K562 (cell line): ENCODE measurements around the gene SGPP2. TPM values are rescaled to one million over a fixed set of nuclear protein-coding genes. Genes with fewer than 3 reads are reported as not detected.

Source experiments
- ATAC-seq: fragments of 200-7000 bp; cut with Tn5 transposase; 3 replicates; pipeline ENCODE4 v1.9.1; 2020; ENCODE audit warnings: moderate library complexity
- BruUV-seq: library from RNA; stranded (reverse); fragments of 400-500 nt; replicated peaks from 2 replicates; lab custom pipeline; 2021; lab: Mats Ljungman, UMichigan
- CTCF ChIA-PET: fragments of 300-600 bp; formaldehyde crosslinking; extraction: SDS; loops from one replicate; lab custom pipeline; 2021; ENCODE audit warnings: low intra/inter-chr PET ratio; lab: Yijun Ruan, JAX
- POLR2A ChIA-PET: fragments of 300-600, 350-650 bp; sonication (Branson Sonifier 250); formaldehyde crosslinking; extraction: SDS; loops from one replicate; lab custom pipeline; 2021; ENCODE audit warnings: antibody characterized with exemption, inconsistent platforms; lab: Yijun Ruan, JAX
- DNase-seq, 4 experiments: peaks; one replicate each; pipeline versions ENCODE4 v3.0.0 to v3.0.0-alpha.2; 2011 to 2018; ENCODE audit warnings: low spot score in 3 of 4, mixed read lengths in 3 of 4; ENCODE audit errors: extremely low read depth in 1 of 4
- FAIRE-seq: peaks from 2 replicates; lab custom pipeline; 2011; peaks lifted over from hg19 to GRCh38; lab: Jason Lieb, UNC
- H2AFZ ChIP-seq: 2 replicates; pipeline ENCODE4 v1.6.0; 2011; ENCODE audit warnings: low read depth, low read length, control low read depth, inconsistent platforms
- H3K27ac ChIP-seq: fragments of 200-600 bp; 3 replicates; pipeline ENCODE4 v1.8.0; 2011; ENCODE audit warnings: low read depth, mild to moderate bottlenecking, control low read depth, inconsistent platforms, low read length, moderate library complexity, mixed read lengths; ENCODE audit errors: extremely low read depth
- H3K27me3 ChIP-seq, 2 experiments: fragments of 300-600 bp in 1 of 2; 2 replicates in 1 of 2; 3 replicates in 1 of 2; pipeline versions ENCODE4 v1.6.0 to v1.8.0; 2011; ENCODE audit warnings: inconsistent platforms in 2 of 2, low read length in 2 of 2, mild to moderate bottlenecking in 1 of 2, mixed read lengths in 1 of 2, moderate library complexity in 1 of 2; ENCODE audit not compliant: control insufficient read depth in 2 of 2, insufficient read depth in 2 of 2
- H3K36me3 ChIP-seq: fragments of 300-600 bp; 3 replicates; pipeline ENCODE4 v1.8.0; 2011; ENCODE audit warnings: mild to moderate bottlenecking, low read length, inconsistent platforms; ENCODE audit not compliant: control insufficient read depth, insufficient read depth
- H3K4me1 ChIP-seq, 2 experiments: fragments of 200-600 bp in 1 of 2; replicated peaks in 1 of 2; 2 replicates in 1 of 2; 3 replicates in 1 of 2; pipeline versions ENCODE4 v1.5.1 to v1.8.0; 2011; ENCODE audit warnings: inconsistent platforms in 2 of 2, low read length in 2 of 2, mild to moderate bottlenecking in 1 of 2, mixed read lengths in 1 of 2, moderate library complexity in 1 of 2; ENCODE audit not compliant: control insufficient read depth in 2 of 2, insufficient read depth in 2 of 2
- H3K4me2 ChIP-seq: 2 replicates; pipeline ENCODE4 v1.6.1; 2011; ENCODE audit warnings: low read length, control low read depth, inconsistent platforms, mixed read lengths; ENCODE audit not compliant: insufficient read depth
- H3K4me3 ChIP-seq: fragments of 200-600 bp; sonication (generic), shearing (Covaris generic); 2 replicates; pipeline ENCODE4 v1.5.1; 2016; ENCODE audit warnings: control low read depth, inconsistent platforms
- H3K79me2 ChIP-seq: fragments of 200-600 bp; 3 replicates; pipeline ENCODE4 v1.8.0; 2011; ENCODE audit warnings: low read length, inconsistent platforms; ENCODE audit not compliant: control insufficient read depth, insufficient read depth
- H3K9ac ChIP-seq, 2 experiments: 2 replicates each; pipeline versions ENCODE4 v1.6.0 to v1.6.1; 2011; ENCODE audit warnings: low read depth in 2 of 2, low read length in 2 of 2, control low read depth in 1 of 2, inconsistent platforms in 1 of 2, mild to moderate bottlenecking in 1 of 2, mixed read lengths in 1 of 2; ENCODE audit not compliant: insufficient read depth in 1 of 2
- H3K9me1 ChIP-seq: one replicate; pipeline ENCODE4 v1.6.0; 2011; ENCODE audit warnings: inconsistent platforms, mild to moderate bottlenecking, low read length, moderate library complexity; ENCODE audit not compliant: control insufficient read depth, insufficient read depth
- H3K9me3 ChIP-seq: replicated peaks from 2 replicates; pipeline ENCODE4 v1.5.1; 2011; ENCODE audit warnings: low read depth, low read length, inconsistent platforms; ENCODE audit not compliant: control insufficient read depth, insufficient read depth
- H4K20me1 ChIP-seq: replicated peaks from 2 replicates; pipeline ENCODE4 v1.6.1; 2011; ENCODE audit warnings: low read length, inconsistent platforms, mixed read lengths; ENCODE audit not compliant: control insufficient read depth, insufficient read depth
- BCL6 ChIP-seq: fragments of 250-450 bp; sonication (Bioruptor Pico); IDR thresholded peaks from 2 replicates; pipeline ENCODE4 v1.4.0; 2020
- BDP1 ChIP-seq: IDR thresholded peaks from 3 replicates; pipeline ENCODE4 v1.6.1; 2011; ENCODE audit not compliant: insufficient read length, insufficient read depth
- FOXM1 ChIP-seq, 2 experiments: fragments of 450-650 bp in 1 of 2; sonication (generic) in 1 of 2; formaldehyde crosslinking in 1 of 2; IDR thresholded peaks; 2 replicates each; pipeline versions ENCODE4 v1.6.1 to v1.9.0; 2017 to 2022; ENCODE audit warnings: low read depth in 2 of 2, mild to moderate bottlenecking in 2 of 2, missing genetic modification reagents in 1 of 2, moderate library complexity in 1 of 2
- NBN ChIP-seq: fragments of 450-650 bp; IDR thresholded peaks from 2 replicates; pipeline ENCODE4 v1.6.1; 2016; ENCODE audit warnings: low read depth, mild to moderate bottlenecking
- SLC30A9 ChIP-seq: fragments of 250-450 bp; sonication (Bioruptor Pico); IDR thresholded peaks from 2 replicates; pipeline ENCODE4 v1.8.0; 2022; ENCODE audit warnings: mild to moderate bottlenecking, moderate library complexity
- SNRNP70 ChIP-seq: fragments of 200-400 bp; formaldehyde crosslinking; optimal IDR thresholded peaks from 2 replicates; pipeline ENCODE3; 2017; ENCODE audit warnings: low read depth, low read length
- TBP ChIP-seq: optimal IDR thresholded peaks from 2 replicates; pipeline ENCODE3; 2011; ENCODE audit warnings: low read depth, low read length, improper control_type of control experiment
- ZC3H4 ChIP-seq: sonication (generic); formaldehyde crosslinking; IDR thresholded peaks from 2 replicates; pipeline ENCODE4 v1.9.0; 2021; ENCODE audit warnings: missing genetic modification reagents, borderline replicate concordance
- ZNF41 ChIP-seq: fragments of 250-450 bp; sonication (Bioruptor Pico); conservative IDR thresholded peaks from 2 replicates; pipeline ENCODE4 v1.4.0; 2020; ENCODE audit warnings: mild to moderate bottlenecking
- ZNF695 ChIP-seq: fragments of 450-650 bp; formaldehyde crosslinking; IDR thresholded peaks from 2 replicates; pipeline ENCODE4 v1.4.0; 2020; ENCODE audit warnings: mild to moderate bottlenecking, moderate library complexity
- WGBS: fragments of 100-300 bp; shearing (Covaris generic); methylation state at CpG from one replicate; pipeline ENCODE4 v1.1.6; 2016; ENCODE audit warnings: low coverage, mixed read lengths; ENCODE audit not compliant: insufficient coverage; ENCODE audit errors: missing lambda C conversion rate; 5-methylcytosine and 5-hydroxymethylcytosine counted together
- in situ Hi-C: fragments of 300-500 bp; cut with MboI; formaldehyde crosslinking; loops from 4 replicates; pipeline ENCODE4 v1.15.0; 2018; ENCODE audit warnings: inconsistent platforms, mixed read lengths
- intact Hi-C: fragments of 100-400 bp; cut with micrococcal nuclease; formaldehyde crosslinking; loops from 2 replicates; pipeline ENCODE4 v1.14.2; 2022
- polyA plus RNA-seq, 8 experiments: library from polyadenylated mRNA; depleted of rRNA in 4 of 8; stranded (reverse) in 5 of 8; unstranded in 3 of 8; fragments of >200 nt; fragmentation: Nextera tagmentation in 2 of 8; fragmentation: Illumina TruSeq in 1 of 8; extraction: Ambion mirVana in 2 of 8; extraction: Trizol in 1 of 8; gene quantifications; 2 replicates each; pipeline versions ENCODE4 v1.2.1 to v1.2.3, GENCODE V29; 2011 to 2014; ENCODE audit warnings: inconsistent platforms in 1 of 8, missing spikeins in 1 of 8
- total RNA-seq, 7 experiments: library from RNA; depleted of rRNA in 6 of 7; stranded (reverse); fragments of >200 nt in 6 of 7; fragmentation: Illumina TruSeq in 2 of 7; extraction: Trizol in 2 of 7; gene quantifications; 2 replicates each; pipeline versions ENCODE4 v1.2.1 to v1.2.3, GENCODE V29; 2011 to 2021; ENCODE audit warnings: low replicate concordance in 1 of 7
- TF ChIP-seq, protein P1 (sequence below): fragments of 450-650 bp; IDR thresholded peaks from 2 replicates; pipeline ENCODE4 v1.6.1; 2016; ENCODE audit warnings: antibody characterized with exemption
- TF ChIP-seq, protein P2 (sequence below), 3 experiments: fragments of 200-800 bp in 1 of 3; sonication (Bioruptor generic) in 1 of 3; sonication (generic) in 1 of 3; formaldehyde crosslinking in 1 of 3; IDR thresholded peaks; 2 replicates each; pipeline versions ENCODE4 v1.6.1 to v1.8.0; 2016 to 2022; ENCODE audit warnings: mild to moderate bottlenecking in 2 of 3, missing compliant biosample characterization in 2 of 3, missing genetic modification characterization in 2 of 3, missing genetic modification reagents in 1 of 3

The SGPP2 gene
- total and polyA plus RNA-seq, 9 of the 15 experiments (the other 6 are each of a cell fraction or from before 2014, with no cell fraction given): 0.01 to 0.04 TPM; not detected in 7

DNA sequence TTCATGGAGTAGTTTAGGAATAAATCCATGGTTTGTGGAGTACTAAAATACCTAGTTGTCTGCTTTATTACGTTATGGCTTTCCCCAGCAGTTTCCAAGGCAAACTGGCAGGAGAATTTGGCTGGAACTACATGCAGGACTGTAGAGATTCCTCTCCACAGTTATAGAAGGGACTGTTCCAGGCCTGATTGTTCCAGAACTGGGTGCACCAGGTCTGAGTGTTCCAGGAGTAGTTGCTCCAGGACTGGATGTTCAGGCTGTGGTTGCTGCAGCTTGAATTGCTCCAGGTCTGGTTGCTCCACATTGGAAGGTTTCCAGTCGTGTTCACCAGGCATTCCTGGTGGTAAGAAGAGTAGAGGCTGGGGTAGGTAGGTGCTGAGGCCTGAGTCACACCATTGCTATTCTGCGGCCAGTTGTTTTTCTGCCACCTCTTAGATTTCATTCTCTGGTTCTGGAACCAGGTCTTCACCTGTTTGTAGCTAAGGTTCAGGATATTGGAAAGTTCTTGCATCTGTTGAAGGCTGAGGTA lies 28.1 kb downstream of the SGPP2 start:
- H3K36me3 ChIP-seq: no peaks in the 10 kb centered on the region
- ChIA-PET POLR2A (no interaction called here), CTCF (no interaction called here)
- DNase-seq (no peak), FAIRE-seq (no peak), ATAC-seq (no peak)
- H2AFZ ChIP-seq: no peak overlapping the region
- H4K20me1 ChIP-seq: no peaks in the 10 kb centered on the region
- no peak overlapping the region for H3K9ac ChIP-seq
- WGBS: 0% methylated on average over 2 of the region's 3 CpGs
- H3K4me2 ChIP-seq: no peak overlapping the region
- no peak for TF ChIP-seq ZC3H4
- TF ChIP-seq SNRNP70: no peak
- TF ChIP-seq BCL6 (CRISPR knock-in tag): no peak
- TF ChIP-seq ZNF695: no peak
- TF ChIP-seq, protein P1, sequence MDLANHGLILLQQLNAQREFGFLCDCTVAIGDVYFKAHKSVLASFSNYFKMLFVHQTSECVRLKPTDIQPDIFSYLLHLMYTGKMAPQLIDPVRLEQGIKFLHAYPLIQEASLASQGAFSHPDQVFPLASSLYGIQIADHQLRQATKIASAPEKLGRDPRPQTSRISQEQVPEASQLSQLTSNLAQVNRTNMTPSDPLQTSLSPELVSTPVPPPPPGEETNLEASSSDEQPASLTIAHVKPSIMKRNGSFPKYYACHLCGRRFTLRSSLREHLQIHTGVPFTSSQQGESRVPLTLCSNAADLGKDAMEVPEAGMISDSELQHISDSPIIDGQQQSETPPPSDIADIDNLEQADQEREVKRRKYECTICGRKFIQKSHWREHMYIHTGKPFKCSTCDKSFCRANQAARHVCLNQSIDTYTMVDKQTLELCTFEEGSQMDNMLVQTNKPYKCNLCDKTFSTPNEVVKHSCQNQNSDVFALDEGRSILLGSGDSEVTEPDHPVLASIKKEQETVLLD: no peak
- no peak for TF ChIP-seq TBP
- TF ChIP-seq, protein P2, sequence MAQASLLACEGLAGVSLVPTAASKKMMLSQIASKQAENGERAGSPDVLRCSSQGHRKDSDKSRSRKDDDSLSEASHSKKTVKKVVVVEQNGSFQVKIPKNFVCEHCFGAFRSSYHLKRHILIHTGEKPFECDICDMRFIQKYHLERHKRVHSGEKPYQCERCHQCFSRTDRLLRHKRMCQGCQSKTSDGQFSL (CRISPR knock-in tag; IDR thresholded peaks at IDR 0.05): no peak
- TF ChIP-seq, protein P2 (tag; IDR thresholded peaks at IDR 0.05): no peak
- no peak for TF ChIP-seq NBN
- TF ChIP-seq SLC30A9: no peak
- no peak for TF ChIP-seq FOXM1 (IDR thresholded peaks at IDR 0.05; ENCODE audit: low read depth)
- no peak for TF ChIP-seq FOXM1 (CRISPR knock-in tag; IDR thresholded peaks at IDR 0.05; ENCODE audit: low read depth)
- no peak for TF ChIP-seq BDP1
- no peak for TF ChIP-seq ZNF41 (CRISPR knock-in tag)
- no peaks in the 10 kb centered on the region for H3K27me3 ChIP-seq
- BruUV-seq: no TSS peak
- intact Hi-C loops (no loop called here), in situ Hi-C loops (no loop called here)
- no peak overlapping the region for H3K27ac ChIP-seq
- H3K4me1 ChIP-seq: no peaks in the 10 kb centered on the region
- H3K79me2 ChIP-seq: no peaks in the 10 kb centered on the region
- no peaks in the 10 kb centered on the region for H3K9me3 ChIP-seq
- no peak overlapping the region for H3K4me3 ChIP-seq
- H3K9me1 ChIP-seq: no peaks in the 10 kb centered on the region
